Measurements from ENCODE around the gene NTHL1. TPM values are rescaled to one million over a fixed set of nuclear protein-coding genes. Genes with fewer than 3 reads are reported as not detected.
A peak's percentile ranks its signal among the peaks of the same experiment; 100 is the strongest.

The NTHL1 gene
- total and polyA plus RNA-seq, 2 of the 13 experiments (the other 11 are each of a cell fraction or from before 2014, with no cell fraction given) = 47.5 to 64.9 TPM

DNA sequence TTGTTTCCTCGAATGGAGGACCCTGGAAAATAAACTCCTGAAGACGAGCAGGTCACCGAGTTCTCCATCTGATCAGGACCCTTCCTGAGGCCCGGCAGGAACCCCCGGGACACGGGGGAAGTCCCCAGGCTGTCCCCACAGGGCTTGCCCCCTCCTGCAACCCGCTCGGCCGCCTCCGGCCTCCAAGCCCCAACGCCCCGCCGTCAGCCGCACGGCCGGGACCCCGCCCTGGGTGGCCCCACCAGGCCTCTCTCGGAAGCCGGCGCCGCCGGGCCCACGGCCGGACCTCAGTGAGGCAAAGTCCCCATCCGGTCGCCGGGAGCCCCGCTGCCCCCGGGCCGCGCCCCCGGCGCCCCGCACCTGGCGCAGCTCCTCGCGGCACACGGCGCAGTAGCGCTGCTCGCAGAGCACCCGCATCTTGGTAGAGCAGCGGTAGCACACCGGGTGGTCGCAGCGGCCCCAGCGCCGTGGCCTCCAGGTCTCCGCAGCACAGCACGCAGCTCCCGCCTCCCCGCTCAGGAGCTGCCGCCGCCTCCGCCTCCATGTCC lies 38.4 kb downstream of the NTHL1 start (continued):
- TF ChIP-seq ARNT2 (CRISPR knock-in tag; IDR thresholded peaks at IDR 0.05; ENCODE audit: low read depth) = 0 out of 2 replicates have a peak, but pooled peaks have one; percentile 14
- 0 out of 2 replicates have a peak, but pooled peaks have one; percentile 15 for TF ChIP-seq ATF7-NPFF (CRISPR knock-in tag; IDR thresholded peaks at IDR 0.05; ENCODE audit: low read depth)

DNA sequence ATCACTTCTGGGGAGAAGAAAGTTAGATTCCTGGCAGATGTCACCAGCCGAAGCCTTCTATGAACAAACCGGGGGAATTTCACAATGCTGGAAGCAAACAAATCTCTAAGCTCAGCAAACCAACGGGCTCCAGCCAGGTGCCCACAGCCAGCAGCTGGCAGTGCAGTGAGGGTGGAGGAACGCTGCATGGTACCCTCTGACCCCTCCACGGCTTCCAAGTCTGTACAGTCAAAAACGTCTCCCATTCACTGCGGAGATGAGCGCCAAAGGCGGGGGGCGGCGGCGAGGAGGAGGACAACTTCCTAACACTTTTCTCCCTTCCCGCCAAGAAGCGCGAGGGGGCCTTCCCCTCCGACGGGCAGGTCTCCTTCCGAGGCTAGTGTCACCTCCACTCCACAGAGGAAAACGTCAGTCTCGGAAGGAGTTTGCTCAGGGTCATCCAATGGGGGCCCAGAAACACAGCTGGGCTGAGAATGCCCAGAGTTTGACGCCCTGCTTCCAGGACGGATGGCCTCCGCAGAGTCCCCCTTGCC lies 38.9 kb downstream of the NTHL1 start:
- WGBS (ENCODE audit: low lambda C conversion rate) = 0% methylated on average over 3 of the region's 23 CpGs
- no peaks in the 10 kb centered on the region for H3K9me3 ChIP-seq (ENCODE audit: low read length)
- H4K20me1 ChIP-seq (ENCODE audit: insufficient read depth, low read length) = peaks cover 13% of the 10 kb centered on the region; the same call in 1 of the 2 replicates
- peak; percentile 11 for ATAC-seq
- H2AFZ ChIP-seq (ENCODE audit: low read length) = no peak overlapping the region
- intact Hi-C loops (cut with micrococcal nuclease; ENCODE audit: unreplicated experiment) (no loop called here), in situ Hi-C loops (cut with HindIII; ENCODE audit: extremely low pct_ligation_motif_present, low pct_unique_long_range_greater_than_20kb) (no loop called here)
- H3K27ac ChIP-seq (ENCODE audit: extremely low read length, insufficient read depth, low read length) = peak overlapping the region; percentile 78
- H3K79me2 ChIP-seq (ENCODE audit: insufficient read depth, low read length) = peaks cover 49% of the 10 kb centered on the region
- peak overlapping the region; percentile 76 to 81 (median 79) for H3K4me3 ChIP-seq (replicated peaks in 1 of 3; ENCODE audit: insufficient read depth in 1 of 3, low read depth in 2 of 3, low read length in 3 of 3)
- H3K9ac ChIP-seq (ENCODE audit: insufficient read depth, low read depth, low read length) = peak overlapping the region; percentile 93
- ChIA-PET CTCF (ENCODE audit: low intra/inter-chr PET ratio, low total read pairs) (interaction anchor here (1.4 kb wide), 1 partner anchor 132 kb away, joined by 4 read pairs; no protein-coding TSS in a partner anchor), POLR2A (interaction anchor here (0.6 to 2.1 kb wide), 18 partner anchors 9 to 242 kb away, joined by 3 to 16 read pairs (median 4); partner anchors contain the start of genes GFER, NHERF2, NPW and RPS2)
- H3K4me1 ChIP-seq (ENCODE audit: insufficient read depth, low read length) = peaks cover 70% of the 10 kb centered on the region
- peak; percentile 4 for FAIRE-seq
- H3K36me3 ChIP-seq (replicated peaks in 1 of 2; ENCODE audit: control insufficient read depth in 1 of 2, insufficient read depth in 2 of 2, low read length in 2 of 2) = no peaks in the 10 kb centered on the region; a peak in 1 of 5 replicates
- H3K4me2 ChIP-seq (ENCODE audit: low read depth, low read length) = peak overlapping the region; percentile 83
- BruUV-seq (replicated peaks) = no TSS peak
- no peaks in the 10 kb centered on the region for H3K27me3 ChIP-seq (ENCODE audit: control insufficient read depth in 1 of 2, insufficient read depth in 2 of 2, low read length in 2 of 2)
- DNase-seq (ENCODE audit: low spot score) = peak; percentile 65
- TF ChIP-seq CEBPG (CRISPR knock-in tag; IDR thresholded peaks at IDR 0.05) (peak; percentile 44), KDM5A (IDR thresholded peaks at IDR 0.05; ENCODE audit: borderline replicate concordance, low read length) (0 out of 2 replicates have a peak, but pooled peaks have one; percentile 14), SAP130 (CRISPR knock-in tag; IDR thresholded peaks at IDR 0.05; ENCODE audit: low read depth) (peak; percentile 36; the same call in 1 of the 2 replicates), AGO2 (optimal IDR thresholded peaks at IDR 0.05; ENCODE audit: low read depth, low read length) (peak; percentile 5), CEBPB (IDR thresholded peaks at IDR 0.05; ENCODE audit: borderline replicate concordance, low read depth, low read length) (peak; percentile 83), NCOA5 (CRISPR knock-in tag; IDR thresholded peaks at IDR 0.05) (no peak)
- TF ChIP-seq, protein P1, sequence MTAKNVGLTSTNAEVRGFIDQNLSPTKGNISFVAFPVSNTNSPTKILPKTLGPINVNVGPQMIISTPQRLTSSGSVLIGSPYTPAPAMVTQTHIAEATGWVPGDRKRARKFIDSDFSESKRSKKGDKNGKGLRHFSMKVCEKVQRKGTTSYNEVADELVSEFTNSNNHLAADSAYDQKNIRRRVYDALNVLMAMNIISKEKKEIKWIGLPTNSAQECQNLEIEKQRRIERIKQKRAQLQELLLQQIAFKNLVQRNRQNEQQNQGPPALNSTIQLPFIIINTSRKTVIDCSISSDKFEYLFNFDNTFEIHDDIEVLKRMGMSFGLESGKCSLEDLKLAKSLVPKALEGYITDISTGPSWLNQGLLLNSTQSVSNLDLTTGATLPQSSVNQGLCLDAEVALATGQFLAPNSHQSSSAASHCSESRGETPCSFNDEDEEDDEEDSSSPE (CRISPR knock-in tag; IDR thresholded peaks at IDR 0.05) = peak; percentile 26; the same call in 1 of the 2 replicates
- TF ChIP-seq, protein P2, sequence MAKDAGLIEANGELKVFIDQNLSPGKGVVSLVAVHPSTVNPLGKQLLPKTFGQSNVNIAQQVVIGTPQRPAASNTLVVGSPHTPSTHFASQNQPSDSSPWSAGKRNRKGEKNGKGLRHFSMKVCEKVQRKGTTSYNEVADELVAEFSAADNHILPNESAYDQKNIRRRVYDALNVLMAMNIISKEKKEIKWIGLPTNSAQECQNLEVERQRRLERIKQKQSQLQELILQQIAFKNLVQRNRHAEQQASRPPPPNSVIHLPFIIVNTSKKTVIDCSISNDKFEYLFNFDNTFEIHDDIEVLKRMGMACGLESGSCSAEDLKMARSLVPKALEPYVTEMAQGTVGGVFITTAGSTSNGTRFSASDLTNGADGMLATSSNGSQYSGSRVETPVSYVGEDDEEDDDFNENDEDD (CRISPR knock-in tag; IDR thresholded peaks at IDR 0.05; ENCODE audit: borderline replicate concordance) = peak; percentile 69
- TF ChIP-seq, protein P3, sequence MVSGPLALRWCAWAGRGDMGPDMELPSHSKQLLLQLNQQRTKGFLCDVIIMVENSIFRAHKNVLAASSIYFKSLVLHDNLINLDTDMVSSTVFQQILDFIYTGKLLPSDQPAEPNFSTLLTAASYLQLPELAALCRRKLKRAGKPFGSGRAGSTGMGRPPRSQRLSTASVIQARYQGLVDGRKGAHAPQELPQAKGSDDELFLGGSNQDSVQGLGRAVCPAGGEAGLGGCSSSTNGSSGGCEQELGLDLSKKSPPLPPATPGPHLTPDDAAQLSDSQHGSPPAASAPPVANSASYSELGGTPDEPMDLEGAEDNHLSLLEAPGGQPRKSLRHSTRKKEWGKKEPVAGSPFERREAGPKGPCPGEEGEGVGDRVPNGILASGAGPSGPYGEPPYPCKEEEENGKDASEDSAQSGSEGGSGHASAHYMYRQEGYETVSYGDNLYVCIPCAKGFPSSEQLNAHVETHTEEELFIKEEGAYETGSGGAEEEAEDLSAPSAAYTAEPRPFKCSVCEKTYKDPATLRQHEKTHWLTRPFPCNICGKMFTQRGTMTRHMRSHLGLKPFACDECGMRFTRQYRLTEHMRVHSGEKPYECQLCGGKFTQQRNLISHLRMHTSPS (CRISPR knock-in tag; IDR thresholded peaks at IDR 0.05; ENCODE audit: low read depth) = peak; percentile 66
- TF ChIP-seq, protein P4, sequence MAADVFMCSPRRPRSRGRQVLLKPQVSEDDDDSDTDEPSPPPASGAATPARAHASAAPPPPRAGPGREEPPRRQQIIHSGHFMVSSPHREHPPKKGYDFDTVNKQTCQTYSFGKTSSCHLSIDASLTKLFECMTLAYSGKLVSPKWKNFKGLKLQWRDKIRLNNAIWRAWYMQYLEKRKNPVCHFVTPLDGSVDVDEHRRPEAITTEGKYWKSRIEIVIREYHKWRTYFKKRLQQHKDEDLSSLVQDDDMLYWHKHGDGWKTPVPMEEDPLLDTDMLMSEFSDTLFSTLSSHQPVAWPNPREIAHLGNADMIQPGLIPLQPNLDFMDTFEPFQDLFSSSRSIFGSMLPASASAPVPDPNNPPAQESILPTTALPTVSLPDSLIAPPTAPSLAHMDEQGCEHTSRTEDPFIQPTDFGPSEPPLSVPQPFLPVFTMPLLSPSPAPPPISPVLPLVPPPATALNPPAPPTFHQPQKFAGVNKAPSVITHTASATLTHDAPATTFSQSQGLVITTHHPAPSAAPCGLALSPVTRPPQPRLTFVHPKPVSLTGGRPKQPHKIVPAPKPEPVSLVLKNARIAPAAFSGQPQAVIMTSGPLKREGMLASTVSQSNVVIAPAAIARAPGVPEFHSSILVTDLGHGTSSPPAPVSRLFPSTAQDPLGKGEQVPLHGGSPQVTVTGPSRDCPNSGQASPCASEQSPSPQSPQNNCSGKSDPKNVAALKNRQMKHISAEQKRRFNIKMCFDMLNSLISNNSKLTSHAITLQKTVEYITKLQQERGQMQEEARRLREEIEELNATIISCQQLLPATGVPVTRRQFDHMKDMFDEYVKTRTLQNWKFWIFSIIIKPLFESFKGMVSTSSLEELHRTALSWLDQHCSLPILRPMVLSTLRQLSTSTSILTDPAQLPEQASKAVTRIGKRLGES (CRISPR knock-in tag; IDR thresholded peaks at IDR 0.05; ENCODE audit: borderline replicate concordance) = no peak
- TF ChIP-seq, protein P5, sequence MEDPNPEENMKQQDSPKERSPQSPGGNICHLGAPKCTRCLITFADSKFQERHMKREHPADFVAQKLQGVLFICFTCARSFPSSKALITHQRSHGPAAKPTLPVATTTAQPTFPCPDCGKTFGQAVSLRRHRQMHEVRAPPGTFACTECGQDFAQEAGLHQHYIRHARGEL (CRISPR knock-in tag; IDR thresholded peaks at IDR 0.05) = no peak
